HEK293 (cell line): ENCODE results near the gene KIAA1755.
A peak's percentile ranks its signal among the peaks of the same experiment; 100 is the strongest.

Source experiments
- CTCF ChIA-PET: fragments of 350-600 bp; formaldehyde crosslinking; extraction: SDS; loops from one replicate; lab custom pipeline; 2021; ENCODE audit warnings: antibody characterized with exemption; lab: Yijun Ruan, JAX
- POLR2A ChIA-PET: fragments of 300-600 bp; formaldehyde crosslinking; extraction: SDS; loops from one replicate; lab custom pipeline; 2020; ENCODE audit warnings: antibody characterized with exemption, inconsistent platforms; lab: Yijun Ruan, JAX
- H3K27ac ChIP-seq: fragments of 200-500 bp; sonication (Bioruptor generic); 2 replicates; pipeline ENCODE4 v1.5.1; 2014; ENCODE audit warnings: low read depth, low read length, control low read depth, inconsistent platforms; ENCODE audit errors: extremely low read depth
- H3K36me3 ChIP-seq, 2 experiments: fragments of 200-500 bp in 1 of 2; sonication (Bioruptor generic) in 1 of 2; 1 replicate in 1 of 2; 2 replicates in 1 of 2; pipeline ENCODE4 v1.5.1; 2014 to 2017; ENCODE audit warnings: inconsistent platforms in 2 of 2, low read length in 2 of 2; ENCODE audit not compliant: control insufficient read depth in 2 of 2, insufficient read depth in 1 of 2
- H3K4me1 ChIP-seq: fragments of 200-500 bp; sonication (Bioruptor generic); 2 replicates; pipeline ENCODE4 v1.5.1; 2014; ENCODE audit warnings: mild to moderate bottlenecking, low read length, inconsistent platforms; ENCODE audit not compliant: control insufficient read depth, insufficient read depth
- H3K4me3 ChIP-seq: 2 replicates; pipeline ENCODE4 v1.5.1; 2011; ENCODE audit warnings: low read depth, mild to moderate bottlenecking, control low read depth, low read length, moderate library complexity
- H3K9me3 ChIP-seq: fragments of 200-500 bp; sonication (Bioruptor generic); 2 replicates; pipeline ENCODE4 v1.5.1; 2014; ENCODE audit warnings: low read depth, low read length, inconsistent platforms; ENCODE audit not compliant: control insufficient read depth, insufficient read depth
- KLF16 ChIP-seq: fragments of 450-650 bp; formaldehyde crosslinking; IDR thresholded peaks from 2 replicates; pipeline ENCODE4 v1.5.1; 2017; ENCODE audit warnings: missing biosample characterization, missing genetic modification characterization
- OVOL3 ChIP-seq: fragments of 450-650 bp; formaldehyde crosslinking; IDR thresholded peaks from 2 replicates; pipeline ENCODE4 v1.5.1; 2016; ENCODE audit warnings: missing biosample characterization, missing genetic modification characterization
- REPIN1 ChIP-seq: fragments of 450-650 bp; formaldehyde crosslinking; IDR thresholded peaks from 2 replicates; pipeline ENCODE4 v1.5.1; 2017; ENCODE audit warnings: missing biosample characterization, missing genetic modification characterization, low read depth
- ZBTB11 ChIP-seq: fragments of 450-650 bp; formaldehyde crosslinking; conservative IDR thresholded peaks from 2 replicates; pipeline ENCODE4 v1.5.1; 2016; ENCODE audit warnings: low read depth, missing biosample characterization, missing genetic modification characterization
- ZBTB17 ChIP-seq: fragments of 450-650 bp; formaldehyde crosslinking; IDR thresholded peaks from 2 replicates; pipeline ENCODE4 v1.5.1; 2016; ENCODE audit warnings: missing biosample characterization, missing genetic modification characterization
- ZBTB6 ChIP-seq: fragments of 450-650 bp; formaldehyde crosslinking; IDR thresholded peaks from 2 replicates; pipeline ENCODE4 v1.5.1; 2017; ENCODE audit warnings: missing biosample characterization, missing genetic modification characterization
- ZFP3 ChIP-seq: fragments of 450-650 bp; formaldehyde crosslinking; IDR thresholded peaks from 2 replicates; pipeline ENCODE4 v1.5.1; 2016; ENCODE audit warnings: low read depth, missing biosample characterization, missing genetic modification characterization
- ZNF121 ChIP-seq: fragments of 450-650 bp; formaldehyde crosslinking; IDR thresholded peaks from 2 replicates; pipeline ENCODE4 v1.5.1; 2016; ENCODE audit warnings: missing biosample characterization, missing genetic modification characterization
- ZNF18 ChIP-seq: fragments of 450-650 bp; formaldehyde crosslinking; IDR thresholded peaks from 2 replicates; pipeline ENCODE4 v1.5.1; 2016; ENCODE audit warnings: missing biosample characterization, missing genetic modification characterization
- ZNF211 ChIP-seq: fragments of 450-650 bp; formaldehyde crosslinking; IDR thresholded peaks from 2 replicates; pipeline ENCODE4 v1.5.1; 2016; ENCODE audit warnings: low read depth, missing biosample characterization, missing genetic modification characterization
- ZNF335 ChIP-seq: fragments of 450-650 bp; formaldehyde crosslinking; conservative IDR thresholded peaks from 2 replicates; pipeline ENCODE4 v1.5.1; 2016; ENCODE audit warnings: missing biosample characterization, missing genetic modification characterization
- ZNF366 ChIP-seq: fragments of 450-650 bp; formaldehyde crosslinking; conservative IDR thresholded peaks from 2 replicates; pipeline ENCODE4 v1.5.1; 2016; ENCODE audit warnings: missing biosample characterization, missing genetic modification characterization
- ZNF513 ChIP-seq: fragments of 450-650 bp; IDR thresholded peaks from 2 replicates; pipeline ENCODE4 v1.5.1; 2018; ENCODE audit warnings: missing biosample characterization, missing genetic modification characterization
- ZNF514 ChIP-seq: fragments of 450-650 bp; formaldehyde crosslinking; IDR thresholded peaks from 2 replicates; pipeline ENCODE4 v1.5.1; 2016; ENCODE audit warnings: missing biosample characterization, missing genetic modification characterization
- ZNF692 ChIP-seq: fragments of 450-650 bp; formaldehyde crosslinking; IDR thresholded peaks from 2 replicates; pipeline ENCODE4 v1.5.1; 2016; ENCODE audit warnings: missing biosample characterization, missing genetic modification characterization
- ZNF768 ChIP-seq: fragments of 450-650 bp; formaldehyde crosslinking; IDR thresholded peaks from 2 replicates; pipeline ENCODE4 v1.5.1; 2018; ENCODE audit warnings: missing biosample characterization, mild to moderate bottlenecking, missing genetic modification characterization
- ZNF791 ChIP-seq: fragments of 450-650 bp; formaldehyde crosslinking; IDR thresholded peaks from 2 replicates; pipeline ENCODE4 v1.5.1; 2016; ENCODE audit warnings: missing biosample characterization, missing genetic modification characterization

Gene KIAA1755

GRCh38 chr20:38272961-38273360, 12.4 kb upstream of the KIAA1755 start (continued):
- TF ChIP-seq ZNF513 (tag by site-specific recombination) (no peak), ZNF366 (tag by site-specific recombination) (no peak), REPIN1 (tag by site-specific recombination) (no peak)
- TF ChIP-seq, all 188 proteins: peak for 0

GRCh38 chr20:38272398-38272797, 11.9 kb upstream of the KIAA1755 start:
- no peak for TF ChIP-seq ZBTB6 (tag by site-specific recombination)
- no peak for TF ChIP-seq ZNF18 (tag by site-specific recombination)
- no peak for TF ChIP-seq ZNF211
- TF ChIP-seq, all 188 proteins: peak for 0
- Histone ChIP-seq H3K27ac (no peak overlapping the region), H3K4me3 (no peak overlapping the region), H3K9me3 (no peaks in the 10 kb centered on the region), H3K4me1 (no peaks in the 10 kb centered on the region), H3K36me3 (no peaks in the 10 kb centered on the region)
- ChIA-PET POLR2A (no interaction called here), CTCF (interaction anchor here (1.0 to 1.9 kb wide), 2 partner anchors 50 to 51 kb away, joined by 4 read pairs; no protein-coding TSS in a partner anchor)

- no peaks in the 10 kb centered on the region for H3K36me3 ChIP-seq
- TF ChIP-seq ZFP3 (tag by site-specific recombination) (peak; percentile 80), ZNF335 (no peak), OVOL3 (tag by site-specific recombination) (no peak)
- TF ChIP-seq, all 188 proteins: peak for 1
- H3K9me3 ChIP-seq = no peaks in the 10 kb centered on the region
- CTCF ChIA-PET = interaction anchor here (1.0 to 1.9 kb wide), 2 partner anchors 50 kb away, joined by 4 read pairs; no protein-coding TSS in a partner anchor
- H3K4me3 ChIP-seq = no peak overlapping the region
- POLR2A ChIA-PET = no interaction called here
- H3K4me1 ChIP-seq = no peaks in the 10 kb centered on the region
- H3K27ac ChIP-seq = no peak overlapping the region
Measured at GRCh38 chr20:38271608-38272120, 11.1 kb upstream of the KIAA1755 start.

GRCh38 chr20:38270869-38271605, 10.5 kb upstream of the KIAA1755 start:
- no peak overlapping the region for H3K4me3 ChIP-seq
- no peak overlapping the region for H3K27ac ChIP-seq
- ChIA-PET POLR2A (no interaction called here), CTCF (interaction anchor here (0.6 to 1.9 kb wide), 2 partner anchors 29 to 50 kb away, joined by 4 read pairs; no protein-coding TSS in a partner anchor)
- H3K4me1 ChIP-seq = no peaks in the 10 kb centered on the region
- no peaks in the 10 kb centered on the region for H3K9me3 ChIP-seq
- no peaks in the 10 kb centered on the region for H3K36me3 ChIP-seq
- TF ChIP-seq KLF16 (tag by site-specific recombination) (peak; percentile 68), ZNF768 (tag by site-specific recombination) (no peak), ZNF692 (tag by site-specific recombination) (peak; percentile 73), ZNF791 (no peak), ZBTB11 (tag by site-specific recombination) (no peak), ZBTB17 (tag by site-specific recombination) (peak; percentile 34; the same call in 1 of the 2 replicates), ZNF121 (no peak), ZNF514 (tag by site-specific recombination) (no peak)
